GM20000 (cell line): ENCODE data around the gene D2HGDH.

ENCODE experiments used
- DNase-seq: peaks from one replicate; pipeline ENCODE4 v3.0.0; 2012; ENCODE audit warnings: low spot score
- CTCF ChIP-seq: IDR thresholded peaks from 2 replicates; pipeline ENCODE4 v1.5.1; 2012; ENCODE audit warnings: mild to moderate bottlenecking, control low read depth; ENCODE audit errors: extremely low read depth, missing control alignments

D2HGDH gene

DNA sequence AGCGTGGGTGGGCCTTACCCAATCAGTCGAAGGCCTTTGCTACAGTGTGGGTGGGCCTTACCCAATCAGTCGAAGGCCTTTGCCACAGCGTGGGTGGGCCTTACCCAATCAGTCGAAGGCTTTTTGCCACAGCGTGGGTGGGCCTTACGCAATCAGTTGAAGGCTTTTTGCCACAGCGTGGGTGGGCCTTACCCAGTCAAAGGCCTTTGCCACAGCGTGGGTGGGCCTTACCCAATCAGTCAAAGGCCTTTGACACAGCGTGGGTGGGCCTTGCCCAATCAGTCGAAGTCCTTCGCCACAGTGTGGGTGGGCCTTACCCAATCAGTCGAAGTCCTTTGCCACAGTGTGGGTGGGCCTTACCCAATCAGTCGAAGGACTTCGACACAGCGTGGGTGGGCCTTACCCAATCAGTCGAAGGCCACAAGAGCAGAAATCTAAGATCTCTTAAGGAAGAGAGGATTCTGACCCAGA lies 25.9 kb downstream of the D2HGDH start:
- TF ChIP-seq CTCF: no peak
- no peak for DNase-seq

- no peak for TF ChIP-seq CTCF
- no peak for DNase-seq
Observed at GRCh38 chr2:241762321-241762932, 28.0 kb downstream of the D2HGDH start.

DNA sequence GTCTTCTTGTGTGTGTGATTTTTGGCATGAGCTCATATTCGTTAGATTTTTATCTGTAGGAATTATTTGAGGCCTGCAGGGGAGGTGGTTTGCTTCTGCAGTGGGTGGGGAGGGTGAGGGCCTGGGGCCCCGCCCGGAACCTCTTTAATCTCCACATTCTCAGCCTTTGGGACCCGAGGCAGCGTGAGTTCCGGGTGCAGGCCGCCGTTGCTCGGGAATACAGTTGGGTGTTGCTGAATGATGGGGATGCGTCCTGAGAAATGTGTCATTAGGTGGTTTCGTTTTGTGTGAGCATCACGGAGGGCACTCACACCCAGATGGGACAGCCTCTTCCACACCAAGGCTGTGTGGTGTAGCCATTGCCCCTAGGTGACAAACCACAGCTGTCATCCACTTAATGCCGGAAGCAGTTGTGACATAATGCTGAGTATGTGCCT lies 28.5 kb downstream of the D2HGDH start:
- no peak for DNase-seq
- TF ChIP-seq CTCF: no peak

DNA sequence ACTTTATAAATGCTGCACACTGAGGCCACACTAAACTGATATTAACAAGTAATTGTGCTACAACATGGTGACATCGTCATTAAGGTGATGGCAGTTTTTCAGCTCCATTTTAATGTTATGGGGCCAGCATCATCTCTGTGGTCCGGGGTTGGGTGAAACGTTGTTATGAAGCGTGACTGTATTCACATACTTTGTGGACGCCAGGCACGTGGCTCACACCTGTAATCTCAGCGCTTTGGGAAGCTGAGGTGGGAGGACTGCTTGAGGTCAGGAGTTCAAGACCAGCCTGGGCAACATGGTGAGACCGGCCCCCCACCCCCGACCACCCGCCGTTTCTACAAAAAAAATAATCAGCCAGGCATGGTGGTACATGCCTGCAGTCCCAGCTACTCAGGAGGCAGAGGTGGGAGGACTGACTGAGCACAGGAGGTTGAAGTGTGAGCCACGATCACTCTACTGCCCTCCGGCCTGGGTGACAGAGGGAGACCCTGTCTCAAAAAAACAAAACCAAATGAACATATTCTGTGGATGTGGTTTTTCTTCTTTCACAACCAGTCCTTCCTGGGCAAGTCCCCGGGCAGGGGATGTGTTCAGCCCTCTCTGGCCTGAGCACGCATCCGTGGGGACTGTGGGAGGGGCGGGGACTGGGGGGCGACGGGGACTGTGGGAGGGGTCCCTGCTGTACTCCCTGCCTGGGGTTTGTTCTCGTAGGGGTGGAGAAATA lies 29.3 kb downstream of the D2HGDH start:
- no peak for DNase-seq
- TF ChIP-seq CTCF: no peak

DNA sequence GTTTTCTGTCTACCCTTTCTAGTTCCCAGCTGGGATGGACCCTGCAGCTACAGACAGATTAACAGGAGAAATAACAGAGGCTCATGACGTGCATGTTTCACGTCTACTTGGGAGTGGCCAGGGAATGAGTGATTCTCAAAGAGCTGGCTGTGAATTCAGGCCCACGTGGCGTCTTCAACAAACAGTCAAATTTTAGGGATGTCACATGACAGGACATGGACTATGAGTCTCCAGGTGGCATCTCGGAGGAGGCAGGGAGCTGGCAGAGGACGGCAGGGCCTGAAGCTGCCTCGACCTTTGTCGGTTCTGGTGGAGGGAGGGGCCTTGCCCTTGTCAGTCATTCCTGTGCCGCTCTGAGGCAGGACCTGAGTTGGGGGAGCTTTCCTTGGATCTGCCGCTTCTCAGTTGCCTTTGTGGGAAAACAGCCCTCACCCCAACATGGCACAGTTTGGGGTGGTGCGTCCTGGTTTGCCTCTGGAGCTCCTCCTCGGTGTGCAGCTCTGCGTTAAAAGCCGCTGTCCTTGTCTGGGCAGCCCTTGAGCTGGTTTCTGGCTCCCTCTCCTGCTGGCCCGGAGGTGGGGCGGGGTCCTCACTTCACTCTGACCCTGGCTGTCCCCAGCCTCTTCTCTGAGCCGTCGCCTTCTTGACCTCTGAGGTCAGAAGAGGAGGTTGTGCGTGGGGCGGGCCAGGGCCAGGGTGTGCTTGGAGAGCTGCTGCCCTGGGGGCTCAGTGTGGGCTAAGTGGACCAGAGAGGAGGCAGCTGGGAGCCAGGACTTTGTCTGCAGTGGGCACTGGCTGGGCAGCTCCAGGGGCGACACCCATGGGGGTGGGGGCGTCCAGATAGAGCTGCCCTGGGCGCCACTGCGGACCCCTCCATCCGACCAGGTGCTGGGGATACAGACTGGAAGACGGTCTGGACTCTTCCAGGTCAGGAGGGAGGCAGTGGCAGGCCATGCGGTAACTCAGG lies 30.1 kb downstream of the D2HGDH start:
- no peak for DNase-seq
- TF ChIP-seq CTCF: no peak

DNA sequence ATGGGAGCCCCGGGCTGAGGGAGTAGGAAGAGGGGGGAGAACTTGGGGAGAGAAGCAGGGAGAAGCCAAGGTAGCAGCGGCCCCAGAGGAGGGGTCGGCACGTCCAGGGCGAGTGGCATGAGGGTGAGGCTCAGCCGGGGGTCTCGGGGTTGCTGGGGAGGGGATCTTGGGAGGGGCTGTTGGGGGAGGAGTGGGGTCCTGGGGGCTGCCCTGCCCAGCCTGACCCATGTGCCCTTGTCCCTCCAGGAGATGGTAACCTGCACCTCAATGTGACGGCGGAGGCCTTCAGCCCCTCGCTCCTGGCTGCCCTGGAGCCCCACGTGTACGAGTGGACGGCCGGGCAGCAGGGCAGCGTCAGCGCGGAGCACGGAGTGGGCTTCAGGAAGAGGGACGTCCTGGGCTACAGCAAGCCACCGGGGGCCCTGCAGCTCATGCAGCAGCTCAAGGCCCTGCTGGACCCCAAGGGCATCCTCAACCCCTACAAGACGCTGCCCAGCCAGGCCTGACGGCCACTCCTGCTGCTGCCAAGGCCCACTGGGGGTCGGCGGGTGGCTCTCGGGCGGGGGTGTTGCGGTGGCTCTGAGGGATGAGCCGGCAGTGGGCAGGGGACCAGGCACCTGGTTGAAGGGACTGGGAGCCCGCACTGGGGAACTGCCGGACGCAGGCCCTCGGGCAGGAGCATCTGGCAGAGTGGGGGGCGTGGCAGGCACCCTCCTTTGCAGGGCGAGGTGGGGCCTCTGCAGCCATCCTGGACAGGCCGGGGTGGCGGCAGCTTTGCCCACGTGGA lies 33.2 kb downstream of the D2HGDH start:
- DNase-seq: peak; percentile 19
- TF ChIP-seq CTCF: no peak
